PC-9 (cell line): ENCODE measurements around the gene MED29.

Experiments
- EZH2 ChIP-seq: fragments of 200-600 bp; sonication (generic); IDR thresholded peaks from 2 replicates; pipeline ENCODE4 v1.8.0; 2017; ENCODE audit warnings: antibody characterized with exemption, low read depth
- TF ChIP-seq, protein P1 (sequence below): fragments of 200-600 bp; sonication (generic); conservative IDR thresholded peaks from 2 replicates; pipeline ENCODE4 v1.6.1; 2017; ENCODE audit warnings: mixed run types, antibody characterized with exemption, mild to moderate bottlenecking, moderate library complexity

DNA sequence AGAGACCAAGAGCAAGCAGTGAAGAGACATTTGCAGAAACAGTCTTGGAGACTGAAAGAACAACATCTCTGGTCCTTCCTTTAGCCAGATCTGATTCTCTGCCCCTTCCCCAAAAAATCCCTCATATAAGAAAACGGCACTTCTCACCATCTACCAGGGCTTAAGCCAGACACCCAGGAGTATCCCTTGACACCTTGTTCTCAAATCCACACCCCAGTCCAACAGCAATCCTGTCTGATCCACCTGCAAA lies 19.6 kb downstream of the MED29 start:
- TF ChIP-seq, protein P1, sequence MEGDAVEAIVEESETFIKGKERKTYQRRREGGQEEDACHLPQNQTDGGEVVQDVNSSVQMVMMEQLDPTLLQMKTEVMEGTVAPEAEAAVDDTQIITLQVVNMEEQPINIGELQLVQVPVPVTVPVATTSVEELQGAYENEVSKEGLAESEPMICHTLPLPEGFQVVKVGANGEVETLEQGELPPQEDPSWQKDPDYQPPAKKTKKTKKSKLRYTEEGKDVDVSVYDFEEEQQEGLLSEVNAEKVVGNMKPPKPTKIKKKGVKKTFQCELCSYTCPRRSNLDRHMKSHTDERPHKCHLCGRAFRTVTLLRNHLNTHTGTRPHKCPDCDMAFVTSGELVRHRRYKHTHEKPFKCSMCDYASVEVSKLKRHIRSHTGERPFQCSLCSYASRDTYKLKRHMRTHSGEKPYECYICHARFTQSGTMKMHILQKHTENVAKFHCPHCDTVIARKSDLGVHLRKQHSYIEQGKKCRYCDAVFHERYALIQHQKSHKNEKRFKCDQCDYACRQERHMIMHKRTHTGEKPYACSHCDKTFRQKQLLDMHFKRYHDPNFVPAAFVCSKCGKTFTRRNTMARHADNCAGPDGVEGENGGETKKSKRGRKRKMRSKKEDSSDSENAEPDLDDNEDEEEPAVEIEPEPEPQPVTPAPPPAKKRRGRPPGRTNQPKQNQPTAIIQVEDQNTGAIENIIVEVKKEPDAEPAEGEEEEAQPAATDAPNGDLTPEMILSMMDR, result no peak
- no peak for TF ChIP-seq EZH2
